T-helper 1 cell treated with Interleukin-12 subunit alpha and Interleukin-12 subunit beta and Interleukin-4 antibody, amounts not matched to agents 30 μg/mL and 1 μg/mL, for 36 hours (primary cell): ENCODE results near the gene ALX4.

Experiments used
- H3K27ac Mint-ChIP-seq: one replicate; pipeline ENCODE4 v1.8.0; 2021; ENCODE audit warnings: mild to moderate bottlenecking, mixed read lengths
- H3K27me3 Mint-ChIP-seq: one replicate; pipeline ENCODE4 v1.8.0; 2021; ENCODE audit warnings: low read depth, mixed read lengths
- H3K36me3 Mint-ChIP-seq: one replicate; pipeline ENCODE4 v1.8.0; 2021; ENCODE audit warnings: low read depth, mixed read lengths
- H3K4me1 Mint-ChIP-seq: one replicate; pipeline ENCODE4 v1.8.0; 2021; ENCODE audit warnings: low read depth, mixed read lengths
- H3K4me3 Mint-ChIP-seq: one replicate; pipeline ENCODE4 v1.8.0; 2021; ENCODE audit warnings: mild to moderate bottlenecking, moderate library complexity, mixed read lengths
- H3K9me3 Mint-ChIP-seq: one replicate; pipeline ENCODE4 v1.8.0; 2021; ENCODE audit warnings: mixed read lengths

Gene ALX4

DNA sequence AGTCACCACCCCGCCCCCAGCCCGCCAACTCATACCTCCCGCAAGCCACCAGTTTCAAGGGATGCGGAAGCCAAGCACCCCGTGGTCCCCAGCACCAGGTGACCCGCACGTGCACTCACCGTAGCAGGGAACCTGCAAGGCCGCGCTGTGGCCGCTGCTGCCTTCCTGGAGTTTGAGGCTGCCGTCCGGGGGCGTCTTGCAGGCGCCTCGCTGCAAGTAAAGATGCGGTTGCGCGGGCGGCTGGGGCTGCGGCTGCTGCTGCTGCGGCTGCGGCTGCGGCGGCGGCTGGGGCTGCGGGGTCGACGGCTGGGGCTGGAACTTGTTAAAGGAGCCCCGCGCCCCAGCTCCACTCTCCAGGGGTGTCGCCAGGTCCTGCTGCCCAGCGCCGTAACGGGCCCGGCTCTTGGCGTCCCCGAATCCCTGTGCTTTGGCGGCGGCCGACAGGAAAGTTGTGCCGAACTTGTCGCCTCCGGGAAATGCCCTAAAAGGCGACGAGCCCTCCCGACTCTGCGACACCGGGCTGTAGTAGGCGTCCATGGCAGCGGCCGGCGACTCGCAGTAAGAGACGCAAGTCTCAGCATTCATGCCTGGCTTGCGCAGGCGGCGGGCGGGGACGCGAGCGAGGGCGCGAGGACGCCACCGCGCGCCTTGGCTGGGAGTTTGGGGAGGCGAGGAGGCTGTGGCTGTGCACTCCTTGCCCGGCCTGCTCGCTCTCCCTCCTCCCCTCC is at the start of gene ALX4:
TSS of gene ALX4 (minus strand) at position 662 of the 728 bp plus-strand sequence. CDS start at position 585, 77 bp downstream.
- Mint-ChIP-seq H3K36me3 (peaks cover 8% of the 10 kb centered on the region), H3K27me3 (peaks cover 97% of the 10 kb centered on the region), H3K27ac (peak within 1 kb of the TSS; percentile 71), H3K4me3 (peak within 1 kb of the TSS; percentile 44), H3K4me1 (peaks cover 27% of the 10 kb centered on the region), H3K9me3 (no peaks in the 10 kb centered on the region)

DNA sequence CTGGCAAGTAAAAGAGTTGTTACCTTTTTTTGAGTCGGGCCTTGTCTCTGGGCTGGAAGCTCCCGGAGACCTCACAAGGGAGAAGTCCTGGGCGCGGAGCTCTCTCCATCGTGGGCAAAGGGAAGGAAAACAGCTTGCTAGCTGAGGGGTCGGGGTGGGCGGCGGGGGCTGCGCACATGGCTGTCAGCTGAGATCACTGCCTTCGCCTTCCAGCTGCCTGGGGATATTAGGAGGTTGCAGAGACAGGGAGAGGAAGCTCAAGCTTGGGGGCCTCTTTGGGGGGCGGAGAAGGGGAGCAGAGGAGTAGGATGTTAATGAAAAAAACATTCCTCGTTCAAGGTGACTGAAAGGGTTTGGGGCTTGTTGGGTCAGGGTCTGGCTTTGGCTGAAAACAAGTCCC is 49.2 kb upstream of the ALX4 start:
- H3K27ac Mint-ChIP-seq, result no peak overlapping the region
- no peaks in the 10 kb centered on the region for H3K9me3 Mint-ChIP-seq
- no peak overlapping the region for H3K4me3 Mint-ChIP-seq
- H3K36me3 Mint-ChIP-seq, result no peaks in the 10 kb centered on the region
- no peaks in the 10 kb centered on the region for H3K4me1 Mint-ChIP-seq
- H3K27me3 Mint-ChIP-seq, result peaks cover 9% of the 10 kb centered on the region

DNA sequence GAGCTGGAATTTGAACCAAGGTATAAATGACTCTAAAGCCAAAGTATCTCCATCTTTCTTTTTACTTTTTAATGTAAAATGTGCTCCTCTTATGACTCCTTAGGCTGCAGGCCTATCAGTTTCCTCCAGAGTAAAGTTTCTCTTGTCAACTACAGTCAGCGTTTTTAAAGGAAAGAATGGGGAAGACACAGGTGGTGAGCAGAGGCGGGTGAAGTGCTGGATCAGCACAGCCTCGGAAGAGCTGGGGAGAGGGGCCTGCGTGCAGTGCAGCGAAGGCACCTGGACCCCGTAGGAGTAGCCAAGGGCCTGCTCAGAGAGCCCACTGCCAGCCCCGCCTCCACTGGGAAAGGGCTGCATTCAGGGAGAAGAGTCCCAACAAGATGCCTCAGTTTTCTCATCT is 48.8 kb upstream of the ALX4 start:
- Mint-ChIP-seq H3K4me1 (no peaks in the 10 kb centered on the region), H3K9me3 (no peaks in the 10 kb centered on the region), H3K27me3 (peaks cover 9% of the 10 kb centered on the region), H3K27ac (no peak overlapping the region), H3K4me3 (no peak overlapping the region), H3K36me3 (no peaks in the 10 kb centered on the region)

DNA sequence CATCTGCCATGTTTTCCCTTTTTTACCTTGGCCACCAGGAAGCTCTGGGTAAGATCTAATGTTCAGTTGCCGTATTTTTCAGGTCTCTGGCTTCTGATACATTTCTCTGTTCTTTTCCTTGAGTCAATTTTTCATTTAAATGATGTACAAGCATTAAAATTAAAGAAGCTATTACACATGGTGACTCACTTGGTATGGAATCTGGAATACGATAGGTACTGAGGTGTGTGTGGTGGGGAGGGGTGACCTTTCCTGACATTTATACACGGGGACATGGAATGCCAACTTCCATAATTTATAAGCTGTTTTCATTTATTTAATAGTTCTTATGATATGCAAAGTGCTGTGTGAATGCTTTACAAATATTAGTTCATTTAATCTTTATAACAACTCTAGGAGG is 47.8 kb upstream of the ALX4 start:
- H3K9me3 Mint-ChIP-seq, result no peaks in the 10 kb centered on the region
- peaks cover 13% of the 10 kb centered on the region for H3K27me3 Mint-ChIP-seq
- H3K36me3 Mint-ChIP-seq, result no peaks in the 10 kb centered on the region
- H3K27ac Mint-ChIP-seq, result no peak overlapping the region
- H3K4me1 Mint-ChIP-seq, result no peaks in the 10 kb centered on the region
- no peak overlapping the region for H3K4me3 Mint-ChIP-seq

DNA sequence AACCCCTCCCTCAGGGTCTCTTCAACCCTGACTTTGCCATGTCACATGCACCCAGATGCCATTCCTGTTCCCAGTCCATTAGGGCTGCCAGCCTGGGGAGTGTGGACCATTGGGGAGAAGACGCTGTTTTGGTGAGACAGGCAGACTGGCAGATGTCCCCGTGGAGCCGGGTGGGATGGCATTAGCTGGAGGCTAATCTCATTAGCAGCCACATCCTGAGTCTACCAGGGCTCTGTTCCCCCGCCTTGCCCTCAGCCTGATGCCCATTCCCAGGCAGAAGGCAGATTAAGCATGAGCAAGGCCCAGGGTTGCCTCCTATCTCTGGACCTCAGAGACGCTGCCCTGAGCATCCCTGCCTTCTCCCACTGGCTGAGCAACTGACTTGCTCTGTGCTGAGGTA is 46.4 kb upstream of the ALX4 start:
- H3K4me3 Mint-ChIP-seq, result no peak overlapping the region
- no peaks in the 10 kb centered on the region for H3K4me1 Mint-ChIP-seq
- peaks cover 16% of the 10 kb centered on the region for H3K27me3 Mint-ChIP-seq
- no peak overlapping the region for H3K27ac Mint-ChIP-seq
- no peaks in the 10 kb centered on the region for H3K9me3 Mint-ChIP-seq
- no peaks in the 10 kb centered on the region for H3K36me3 Mint-ChIP-seq

DNA sequence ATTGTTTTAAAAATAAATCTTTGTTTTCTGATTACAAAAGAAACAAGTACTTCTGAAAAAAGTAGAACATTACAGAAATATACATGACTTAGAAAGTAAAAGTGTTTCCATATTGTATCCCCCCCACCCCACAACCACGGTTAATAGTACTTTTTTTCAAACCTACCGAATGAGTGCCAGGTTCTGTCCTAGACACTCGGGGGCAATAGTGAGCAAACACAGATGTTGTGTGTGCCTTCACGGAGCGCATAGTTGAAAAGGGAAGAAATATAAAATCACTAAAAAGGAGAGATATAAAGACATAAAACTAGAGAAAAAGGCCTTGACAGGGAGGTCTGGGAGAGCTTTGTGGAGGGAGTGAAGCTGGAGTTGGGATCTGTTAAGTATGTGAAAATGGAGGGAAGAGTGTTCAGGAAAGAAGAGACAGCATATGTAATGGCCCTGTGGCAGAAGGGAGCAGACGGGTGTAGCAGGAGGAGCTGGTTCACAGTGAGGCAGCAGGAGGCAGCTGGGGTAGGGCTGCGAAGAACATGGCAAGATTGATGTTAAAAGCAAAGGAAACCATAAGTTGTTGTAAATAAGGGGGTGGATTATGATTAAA is 42.1 kb upstream of the ALX4 start:
- no peaks in the 10 kb centered on the region for H3K9me3 Mint-ChIP-seq
- H3K4me1 Mint-ChIP-seq, result no peaks in the 10 kb centered on the region
- H3K27me3 Mint-ChIP-seq, result peaks cover 17% of the 10 kb centered on the region
- no peak overlapping the region for H3K27ac Mint-ChIP-seq
- no peaks in the 10 kb centered on the region for H3K36me3 Mint-ChIP-seq
- no peak overlapping the region for H3K4me3 Mint-ChIP-seq

DNA sequence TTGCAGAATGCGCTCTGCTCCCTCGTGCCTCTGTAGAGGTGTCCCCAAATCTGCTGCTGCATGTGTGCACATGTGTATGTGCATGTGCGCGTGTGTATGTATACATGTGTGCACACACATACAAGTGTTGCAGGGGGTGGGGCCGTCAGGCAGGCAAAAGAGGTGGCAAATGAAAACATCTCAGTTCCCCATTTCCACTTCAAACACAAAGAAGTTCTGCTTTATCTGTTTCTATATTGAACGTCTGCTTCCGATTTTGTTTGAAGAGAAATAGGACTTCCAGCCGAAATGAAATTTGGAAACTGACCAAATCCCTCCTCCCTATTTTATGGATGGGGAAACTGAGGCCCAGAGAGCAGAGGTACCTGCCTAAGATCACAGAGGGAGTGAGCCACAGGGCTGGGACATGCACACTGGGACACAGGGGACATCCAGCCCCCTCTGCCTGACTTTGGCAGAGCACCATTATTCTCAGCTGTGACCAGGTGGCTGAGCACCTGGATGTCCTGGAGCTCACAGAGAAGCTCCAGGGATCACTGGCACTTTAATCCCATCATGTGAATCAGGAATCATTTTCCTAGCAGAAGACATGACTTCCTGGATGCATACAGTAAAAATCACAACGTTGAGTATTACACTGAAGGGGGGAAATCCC is 41.2 kb upstream of the ALX4 start:
- H3K4me3 Mint-ChIP-seq, result no peak overlapping the region
- H3K9me3 Mint-ChIP-seq, result no peaks in the 10 kb centered on the region
- H3K4me1 Mint-ChIP-seq, result no peaks in the 10 kb centered on the region
- H3K36me3 Mint-ChIP-seq, result no peaks in the 10 kb centered on the region
- H3K27me3 Mint-ChIP-seq, result peaks cover 17% of the 10 kb centered on the region
- H3K27ac Mint-ChIP-seq, result no peak overlapping the region

DNA sequence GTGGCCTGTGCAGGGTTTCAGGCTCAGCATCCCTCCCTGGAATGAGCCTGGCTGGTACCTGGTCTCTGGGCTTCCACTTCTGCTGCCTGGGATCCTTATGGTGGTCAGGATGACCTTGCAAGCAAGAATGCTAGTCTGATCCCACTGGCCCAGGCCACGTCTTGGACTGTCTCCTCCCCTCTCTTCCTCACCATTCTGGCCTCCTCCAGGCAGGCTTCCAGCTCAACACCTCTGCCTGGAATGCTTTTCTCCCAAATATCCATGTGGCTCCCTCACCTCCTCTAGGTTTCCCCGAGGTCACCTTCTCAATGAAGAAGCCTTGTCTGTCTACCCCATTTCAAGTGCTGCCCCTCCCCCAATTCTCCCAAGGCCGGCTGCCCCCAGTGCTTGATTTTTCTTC is 39.4 kb upstream of the ALX4 start:
- H3K36me3 Mint-ChIP-seq, result no peaks in the 10 kb centered on the region

DNA sequence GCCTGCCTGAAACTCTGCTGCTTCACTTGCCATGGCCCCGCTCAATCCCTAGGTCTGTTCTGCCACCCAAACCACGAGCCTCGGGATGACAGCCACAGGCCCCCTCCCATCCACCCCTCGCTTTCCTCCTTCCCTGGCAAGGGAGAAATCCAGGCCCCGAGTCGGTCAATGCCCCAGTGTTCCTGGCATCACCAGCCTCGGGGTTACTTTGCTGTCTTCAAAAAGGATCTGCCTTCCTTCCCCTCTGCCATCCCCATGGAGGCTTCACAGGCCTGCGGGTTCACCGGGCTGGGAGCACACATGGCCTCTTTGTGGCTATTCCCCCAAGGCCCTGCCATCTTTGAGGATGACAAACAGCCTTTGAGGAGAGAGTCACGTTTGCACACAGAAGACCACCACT is 38.8 kb upstream of the ALX4 start:
- Mint-ChIP-seq H3K4me3 (no peak overlapping the region), H3K36me3 (no peaks in the 10 kb centered on the region), H3K9me3 (no peaks in the 10 kb centered on the region), H3K27me3 (peaks cover 17% of the 10 kb centered on the region), H3K27ac (no peak overlapping the region), H3K4me1 (no peaks in the 10 kb centered on the region)

More for the DNA sequence above, 39.4 kb upstream of the ALX4 start:
- Mint-ChIP-seq H3K27ac (no peak overlapping the region), H3K9me3 (no peaks in the 10 kb centered on the region), H3K4me3 (no peak overlapping the region), H3K4me1 (no peaks in the 10 kb centered on the region), H3K27me3 (peaks cover 17% of the 10 kb centered on the region)

DNA sequence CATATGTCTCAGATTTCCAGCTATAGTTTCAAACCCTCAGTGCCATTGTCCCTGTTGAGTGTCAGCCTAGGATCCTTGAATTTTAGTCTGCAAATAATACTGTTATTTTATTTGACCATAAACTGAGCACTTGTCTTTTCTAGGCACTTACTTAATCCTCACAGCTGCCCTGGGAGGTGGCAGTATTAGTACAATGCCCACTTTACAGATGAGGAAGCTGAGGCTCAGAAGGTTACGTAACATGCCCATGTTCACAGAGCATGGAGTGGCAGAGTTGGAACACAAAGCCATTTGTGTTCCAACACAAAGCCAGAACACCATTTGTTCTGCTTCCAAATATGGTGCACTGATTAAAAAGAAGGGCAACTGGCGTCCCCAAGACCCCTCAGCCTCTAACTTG is 38.2 kb upstream of the ALX4 start:
- H3K9me3 Mint-ChIP-seq, result no peaks in the 10 kb centered on the region
- no peak overlapping the region for H3K4me3 Mint-ChIP-seq
- peaks cover 17% of the 10 kb centered on the region for H3K27me3 Mint-ChIP-seq
- no peaks in the 10 kb centered on the region for H3K36me3 Mint-ChIP-seq
- no peak overlapping the region for H3K27ac Mint-ChIP-seq
- H3K4me1 Mint-ChIP-seq, result no peaks in the 10 kb centered on the region

DNA sequence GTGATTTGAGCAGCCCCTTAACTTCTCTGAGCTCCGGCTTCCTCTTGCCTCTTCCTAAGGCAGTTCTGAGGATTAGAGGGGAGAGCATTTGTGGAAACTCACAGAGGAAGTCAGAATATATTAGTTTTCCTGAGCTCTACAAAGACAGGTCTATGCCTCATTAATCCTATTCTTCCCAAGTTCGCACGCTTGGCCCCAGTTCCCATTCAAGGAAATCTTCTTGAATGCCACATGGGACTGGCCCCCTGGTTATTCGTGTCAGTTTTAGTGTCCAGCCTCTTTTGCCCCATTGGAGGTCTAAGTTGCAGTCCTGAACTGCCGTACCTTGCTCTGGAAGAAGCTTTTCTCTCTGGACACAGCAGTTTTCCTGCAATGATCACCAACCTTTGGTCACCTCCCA is 37.6 kb upstream of the ALX4 start:
- peaks cover 13% of the 10 kb centered on the region for H3K27me3 Mint-ChIP-seq
- no peaks in the 10 kb centered on the region for H3K36me3 Mint-ChIP-seq
- H3K4me3 Mint-ChIP-seq, result no peak overlapping the region
- no peaks in the 10 kb centered on the region for H3K9me3 Mint-ChIP-seq
- no peak overlapping the region for H3K27ac Mint-ChIP-seq
- no peaks in the 10 kb centered on the region for H3K4me1 Mint-ChIP-seq

DNA sequence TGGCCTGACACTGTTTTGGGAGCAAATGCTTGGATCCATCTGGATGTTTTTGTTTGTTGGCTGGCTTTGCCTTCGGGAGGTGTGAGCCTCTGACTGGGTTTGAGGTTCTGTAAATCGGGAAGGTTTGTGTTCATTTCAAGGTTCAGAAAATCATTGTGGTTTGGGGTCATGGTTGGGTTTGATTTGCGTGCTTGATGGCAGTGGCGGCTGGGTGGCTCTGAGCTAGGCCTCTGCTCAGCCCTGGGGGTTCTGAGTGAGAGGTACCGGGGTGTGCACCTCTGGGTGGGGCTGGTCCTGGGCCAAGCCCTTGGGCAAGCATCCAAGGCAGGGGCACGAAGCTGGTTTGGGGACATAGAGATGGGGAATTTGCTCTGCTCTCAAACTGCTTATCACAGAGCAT is 37.0 kb upstream of the ALX4 start:
- Mint-ChIP-seq H3K4me3 (no peak overlapping the region), H3K27ac (no peak overlapping the region), H3K27me3 (peaks cover 11% of the 10 kb centered on the region), H3K36me3 (no peaks in the 10 kb centered on the region), H3K9me3 (no peaks in the 10 kb centered on the region), H3K4me1 (no peaks in the 10 kb centered on the region)

DNA sequence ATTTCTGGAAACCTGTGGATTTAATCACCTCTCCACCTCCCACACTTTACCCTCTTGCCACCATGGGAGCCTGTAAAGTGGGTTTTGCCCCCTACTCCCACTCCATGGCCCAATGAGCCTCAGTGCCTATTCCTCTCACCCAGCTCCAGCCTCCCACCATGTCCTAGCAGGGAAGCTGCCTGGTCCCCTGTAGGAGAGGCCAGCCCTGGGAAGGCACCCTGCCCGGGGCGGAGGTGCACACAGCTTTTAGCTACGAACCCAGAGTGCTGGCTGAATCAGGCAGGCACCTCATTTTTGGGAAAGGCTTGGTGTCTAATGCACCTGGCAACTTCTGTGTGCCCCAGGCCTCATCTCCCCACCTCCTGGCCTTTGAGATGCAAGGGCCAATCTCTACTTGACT is 35.8 kb upstream of the ALX4 start:
- no peak overlapping the region for H3K27ac Mint-ChIP-seq
- H3K9me3 Mint-ChIP-seq, result no peaks in the 10 kb centered on the region
- H3K36me3 Mint-ChIP-seq, result no peaks in the 10 kb centered on the region
- H3K4me3 Mint-ChIP-seq, result no peak overlapping the region
- H3K27me3 Mint-ChIP-seq, result peaks cover 10% of the 10 kb centered on the region
- no peaks in the 10 kb centered on the region for H3K4me1 Mint-ChIP-seq

DNA sequence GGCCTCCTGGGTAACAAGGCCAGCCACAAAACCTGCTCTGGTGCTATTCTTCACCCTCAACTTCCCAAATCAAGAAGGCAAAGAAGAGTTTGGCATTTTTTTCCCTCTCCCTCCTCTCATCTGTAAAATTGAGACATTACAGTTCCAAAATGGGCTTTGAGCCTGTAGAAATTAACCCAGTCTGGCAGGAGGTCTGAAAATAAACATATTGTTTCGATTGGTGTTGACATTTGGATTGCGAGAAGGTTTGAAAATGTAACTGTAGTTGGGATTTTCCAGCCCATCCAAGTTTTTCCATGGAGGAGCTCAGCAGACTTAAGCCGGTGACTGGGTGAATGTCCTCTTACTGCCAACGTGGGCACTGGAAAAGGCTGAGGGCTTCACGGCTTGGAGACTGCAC is 35.0 kb upstream of the ALX4 start:
- Mint-ChIP-seq H3K27me3 (peaks cover 9% of the 10 kb centered on the region), H3K36me3 (no peaks in the 10 kb centered on the region), H3K9me3 (no peaks in the 10 kb centered on the region), H3K27ac (no peak overlapping the region), H3K4me1 (no peaks in the 10 kb centered on the region), H3K4me3 (no peak overlapping the region)

DNA sequence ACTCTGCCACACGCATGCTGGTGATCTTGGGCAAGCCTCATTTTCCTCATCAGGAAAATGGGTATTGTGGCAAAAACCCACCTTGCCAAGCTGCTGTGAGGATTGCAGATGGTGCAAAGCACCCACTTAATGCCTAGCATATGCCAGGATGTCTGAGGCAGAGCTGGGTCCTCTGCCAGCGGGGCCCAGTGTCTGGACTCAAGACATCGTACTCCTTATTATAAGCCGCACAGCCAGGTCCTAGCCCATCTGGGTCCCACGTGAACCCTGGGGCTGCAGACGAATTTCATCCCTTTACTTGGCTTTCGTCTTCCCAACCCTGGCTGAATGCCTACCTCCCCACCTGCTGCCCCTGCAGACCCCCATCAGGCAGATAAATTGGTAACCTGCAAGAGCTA is 34.5 kb upstream of the ALX4 start:
- Mint-ChIP-seq H3K27me3 (peaks cover 4% of the 10 kb centered on the region), H3K9me3 (no peaks in the 10 kb centered on the region), H3K36me3 (no peaks in the 10 kb centered on the region), H3K4me3 (no peak overlapping the region), H3K4me1 (no peaks in the 10 kb centered on the region), H3K27ac (no peak overlapping the region)
